CD14-positive monocyte (primary cell): ENCODE data around the gene TGFBR1. TPM values are rescaled to one million over a fixed set of nuclear protein-coding genes. Genes with fewer than 3 reads are reported as not detected.

Experiments used
- DNase-seq, 3 donors: peaks; one replicate each; pipeline ENCODE4 v3.0.0-alpha.2; 2011 to 2022
- H2AFZ ChIP-seq: 2 replicates; pipeline ENCODE4 v1.6.0; 2012; ENCODE audit warnings: mild to moderate bottlenecking, low read depth, low read length, inconsistent platforms; ENCODE audit not compliant: insufficient read depth, poor library complexity, severe bottlenecking
- H3K27ac ChIP-seq, 2 donors: 1 replicate in 1 of 2; 2 replicates in 1 of 2; pipeline ENCODE4 v1.5.1; 2012 to 2013; ENCODE audit warnings: low read length in 2 of 2, control low read depth in 1 of 2, inconsistent platforms in 1 of 2, low read depth in 1 of 2, mild to moderate bottlenecking in 1 of 2
- H3K27me3 ChIP-seq, 2 donors: one replicate each; pipeline versions ENCODE4 v1.6.0 to v1.6.1; 2011 to 2013; ENCODE audit warnings: low read length in 2 of 2; ENCODE audit not compliant: control insufficient read depth in 2 of 2, insufficient read depth in 2 of 2
- H3K36me3 ChIP-seq, 2 donors: replicated peaks in 1 of 2; 1 replicate in 1 of 2; 2 replicates in 1 of 2; pipeline versions ENCODE4 v1.5.1 to v1.6.1; 2012 to 2013; ENCODE audit warnings: low read length in 2 of 2, control low read depth in 1 of 2, inconsistent platforms in 1 of 2, mild to moderate bottlenecking in 1 of 2; ENCODE audit not compliant: insufficient read depth in 2 of 2, control insufficient read depth in 1 of 2
- H3K4me1 ChIP-seq, 2 donors: 1 replicate in 1 of 2; 2 replicates in 1 of 2; pipeline versions ENCODE4 v1.5.1 to v1.6.1; 2012 to 2013; ENCODE audit warnings: low read length in 2 of 2, control low read depth in 1 of 2, inconsistent platforms in 1 of 2, mild to moderate bottlenecking in 1 of 2, moderate library complexity in 1 of 2; ENCODE audit not compliant: insufficient read depth in 2 of 2, control insufficient read depth in 1 of 2
- H3K4me2 ChIP-seq: replicated peaks from 2 replicates; pipeline ENCODE3; 2012; ENCODE audit warnings: low read length, moderate library complexity, mild to moderate bottlenecking; ENCODE audit not compliant: poor library complexity, severe bottlenecking; ENCODE audit errors: extremely low read depth
- H3K4me3 ChIP-seq, 3 experiments: fragments of 200-600 bp in 1 of 3; sonication (generic) in 1 of 3; replicated peaks in 1 of 3; 1 replicate in 2 of 3; 2 replicates in 1 of 3; pipeline ENCODE4 v1.5.1; 2011 to 2013; ENCODE audit warnings: low read length in 3 of 3, mild to moderate bottlenecking in 3 of 3, control low read depth in 2 of 3, low read depth in 2 of 3, inconsistent platforms in 1 of 3, moderate library complexity in 1 of 3
- H3K79me2 ChIP-seq: 2 replicates; pipeline ENCODE4 v1.6.0; 2012; ENCODE audit warnings: mild to moderate bottlenecking, control low read depth, inconsistent platforms, low read length, moderate library complexity; ENCODE audit not compliant: insufficient read depth
- H3K9ac ChIP-seq: 2 replicates; pipeline ENCODE4 v1.6.0; 2017; ENCODE audit warnings: low read length, mild to moderate bottlenecking; ENCODE audit not compliant: insufficient read depth, poor library complexity, severe bottlenecking
- H3K9me3 ChIP-seq, 2 donors: replicated peaks in 1 of 2; 1 replicate in 1 of 2; 2 replicates in 1 of 2; pipeline versions ENCODE4 v1.5.1 to v1.6.1; 2012 to 2013; ENCODE audit warnings: low read length in 2 of 2, control low read depth in 1 of 2; ENCODE audit not compliant: control insufficient read depth in 1 of 2, insufficient read depth in 1 of 2
- H4K20me1 ChIP-seq: 2 replicates; pipeline ENCODE4 v1.6.0; 2012; ENCODE audit warnings: mild to moderate bottlenecking, low read length, control low read depth, moderate library complexity; ENCODE audit not compliant: insufficient read depth
- H3K27ac Mint-ChIP-seq, 7 donors: one replicate each; pipeline ENCODE4 v1.8.0; 2020; ENCODE audit warnings: mild to moderate bottlenecking in 7 of 7, mixed read lengths in 7 of 7, moderate library complexity in 6 of 7, inconsistent platforms in 2 of 7
- H3K27me3 Mint-ChIP-seq, 3 donors: one replicate each; pipeline ENCODE4 v1.8.0; 2021 to 2022; ENCODE audit warnings: low read depth in 3 of 3, mild to moderate bottlenecking in 3 of 3, mixed read lengths in 3 of 3, moderate library complexity in 3 of 3, inconsistent platforms in 1 of 3
- H3K36me3 Mint-ChIP-seq, 2 donors: one replicate each; pipeline ENCODE4 v1.8.0; 2020; ENCODE audit warnings: mixed read lengths in 2 of 2, inconsistent platforms in 1 of 2, mild to moderate bottlenecking in 1 of 2
- H3K4me1 Mint-ChIP-seq: one replicate; pipeline ENCODE4 v1.8.0; 2020; ENCODE audit warnings: mild to moderate bottlenecking, mixed read lengths
- H3K4me3 Mint-ChIP-seq, 2 donors: one replicate each; pipeline ENCODE4 v1.8.0; 2020; ENCODE audit warnings: mild to moderate bottlenecking in 2 of 2, mixed read lengths in 2 of 2, moderate library complexity in 1 of 2
- H3K9me3 Mint-ChIP-seq, 7 donors: one replicate each; pipeline ENCODE4 v1.8.0; 2020 to 2022; ENCODE audit warnings: mixed read lengths in 7 of 7, mild to moderate bottlenecking in 6 of 7, moderate library complexity in 6 of 7, inconsistent platforms in 2 of 7
- CTCF ChIP-seq: fragments of 200-600 bp; IDR thresholded peaks from one replicate; pipeline ENCODE4 v1.8.0; 2022; ENCODE audit warnings: antibody characterized with exemption, mild to moderate bottlenecking
- WGBS: methylation state at CpG from one replicate; pipeline ENCODE4 v1.1.5; 2013; ENCODE audit warnings: missing lambda C conversion rate; ENCODE audit not compliant: insufficient coverage; 5-methylcytosine and 5-hydroxymethylcytosine counted together
- intact Hi-C, 2 donors: fragments of 100-400 bp; cut with micrococcal nuclease; formaldehyde crosslinking; loops; one replicate each; pipeline versions ENCODE4 v1.15.0 to v1.15.1; 2023
- polyA plus RNA-seq, 3 donors: library from polyadenylated mRNA; depleted of rRNA in 1 of 3; unstranded in 2 of 3; stranded (reverse) in 1 of 3; fragments of 300-500 nt in 2 of 3; fragments of >200 nt in 1 of 3; fragmentation: Illumina TruSeq in 2 of 3; gene quantifications; 1 replicate in 2 of 3; 2 replicates in 1 of 3; pipeline ENCODE4 v1.2.3, GENCODE V29; 2012 to 2021

Gene TGFBR1
- polyA plus RNA-seq, 3 donors, result 10.7 to 26.8 (median 25.0) TPM

- intact Hi-C loops, result no loop called here
- H3K36me3 ChIP-seq, result no peaks in the 10 kb centered on the region
- H3K4me3 ChIP-seq, result no peak overlapping the region
- DNase-seq, result no peak
- Mint-ChIP-seq H3K4me3 (no peak overlapping the region), H3K4me1 (peaks cover 5% of the 10 kb centered on the region), H3K9me3 (no peaks in the 10 kb centered on the region), H3K27ac (no peak overlapping the region), H3K27me3 (no peaks in the 10 kb centered on the region), H3K36me3 (no peaks in the 10 kb centered on the region)
- no peak overlapping the region for H3K4me2 ChIP-seq
- H4K20me1 ChIP-seq, result no peaks in the 10 kb centered on the region
- TF ChIP-seq CTCF, result no peak
- H3K27ac ChIP-seq, result no peak overlapping the region
- no peaks in the 10 kb centered on the region for H3K9me3 ChIP-seq
- no peaks in the 10 kb centered on the region for H3K79me2 ChIP-seq
- H3K27me3 ChIP-seq, result no peaks in the 10 kb centered on the region
- no peak overlapping the region for H3K9ac ChIP-seq
- peaks cover under 1 to 2% of the 10 kb centered on the region in 2 donors for H3K4me1 ChIP-seq
- H2AFZ ChIP-seq, result no peak overlapping the region
- WGBS, result 96% methylated on average over 4 of the region's 4 CpGs
Observed at GRCh38 chr9:99176527-99177013, 71.7 kb downstream of the TGFBR1 start.

GRCh38 chr9:99177576-99178366, 72.9 kb downstream of the TGFBR1 start:
- Histone ChIP-seq H3K4me2 (no peak overlapping the region), H3K9me3 (no peaks in the 10 kb centered on the region), H3K4me1 (peaks cover 6 to 7% of the 10 kb centered on the region in 2 donors), H3K9ac (no peak overlapping the region), H3K79me2 (no peaks in the 10 kb centered on the region), H3K27me3 (no peaks in the 10 kb centered on the region), H3K27ac (no peak overlapping the region), H4K20me1 (no peaks in the 10 kb centered on the region), H2AFZ (no peak overlapping the region), H3K36me3 (no peaks in the 10 kb centered on the region), H3K4me3 (no peak overlapping the region)
- H3K4me3 Mint-ChIP-seq, result no peak overlapping the region
- no peak for DNase-seq
- H3K27me3 Mint-ChIP-seq, result no peaks in the 10 kb centered on the region
- TF ChIP-seq CTCF, result no peak
- H3K27ac Mint-ChIP-seq, result peak overlapping the region in 1 of 7 donors; percentile 37
- no peaks in the 10 kb centered on the region for H3K36me3 Mint-ChIP-seq
- intact Hi-C loops, result no loop called here
- 92% methylated on average over 5 of the region's 8 CpGs for WGBS
- peaks cover 9% of the 10 kb centered on the region for H3K4me1 Mint-ChIP-seq
- no peaks in the 10 kb centered on the region for H3K9me3 Mint-ChIP-seq
